SH-SY5Y (cell line): ENCODE results near the gene PHACTR1.

Experiments
- GATA2 ChIP-seq: IDR thresholded peaks from 2 replicates; pipeline ENCODE4 v1.6.1; 2011; ENCODE audit warnings: mild to moderate bottlenecking, low read depth, low read length
- GATA3 ChIP-seq: IDR thresholded peaks from 2 replicates; pipeline ENCODE4 v1.6.1; 2011; ENCODE audit warnings: low read depth, mild to moderate bottlenecking, low read length, moderate library complexity

DNA sequence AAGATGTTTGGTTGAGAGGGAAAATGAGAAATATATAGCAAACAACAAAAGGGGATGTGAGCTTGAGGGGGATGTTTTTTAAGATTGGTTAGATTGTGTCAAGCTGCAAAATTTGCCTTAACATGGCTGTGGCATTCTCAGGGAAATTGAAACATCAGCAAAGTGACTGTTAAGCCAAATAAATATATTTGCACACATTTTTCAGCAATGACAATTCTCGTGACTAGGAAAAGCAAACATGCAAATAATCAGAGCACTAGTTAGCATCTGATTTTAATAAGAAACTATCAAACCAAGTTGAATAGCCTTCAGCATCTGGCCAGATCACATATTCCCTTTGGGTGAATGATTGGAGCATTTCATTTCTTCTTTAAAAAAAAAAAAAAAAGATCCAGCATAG is 349.0 kb downstream of the PHACTR1 start:
- TF ChIP-seq GATA2 (no peak), GATA3 (no peak)
